Hematopoietic multipotent progenitor cell treated with erythropoietin and hydrocortisone succinate and interleukin-3 and kit ligand, for 17 days (in vitro differentiated cells): Measurements from ENCODE around the gene VAV3.
"Not testable (repeated sequence)": the region's sequence is repeated elsewhere in the genome, so short reads cannot be mapped to it uniquely, and the experiment has no call there.

Experiments used
- DNase-seq: peaks from one replicate; pipeline ENCODE4 v3.0.0-alpha.2; 2015; ENCODE audit warnings: low spot score

Gene VAV3

GRCh38 chr1:107739651-107740050 is 225.3 kb downstream of the VAV3 start:
- no peak for DNase-seq

GRCh38 chr1:107739201-107739600 is 225.8 kb downstream of the VAV3 start:
- no peak for DNase-seq

GRCh38 chr1:107733401-107733800 is 231.6 kb downstream of the VAV3 start:
- not testable (repeated sequence) for DNase-seq

GRCh38 chr1:107727866-107728265 is 237.1 kb downstream of the VAV3 start:
- DNase-seq, result no peak

GRCh38 chr1:107726860-107727259 is 238.1 kb downstream of the VAV3 start:
- DNase-seq, result no peak

- no peak for DNase-seq
These were observed 240.3 kb downstream of the VAV3 start for GRCh38 chr1:107724648-107725047.

- not testable (repeated sequence) for DNase-seq
These were observed 244.8 kb downstream of the VAV3 start for GRCh38 chr1:107720210-107720609.

GRCh38 chr1:107710005-107710404 is 255.0 kb downstream of the VAV3 start:
- no peak for DNase-seq

GRCh38 chr1:107707111-107707510 is 257.9 kb downstream of the VAV3 start:
- no peak for DNase-seq

- no peak for DNase-seq
These were observed 258.8 kb downstream of the VAV3 start for GRCh38 chr1:107706182-107706581.

GRCh38 chr1:107704911-107705310 is 260.1 kb downstream of the VAV3 start:
- DNase-seq, result no peak

- DNase-seq, result no peak
These were observed 261.9 kb downstream of the VAV3 start for GRCh38 chr1:107702946-107703571.

GRCh38 chr1:107700651-107701050 is 264.3 kb downstream of the VAV3 start:
- not testable (repeated sequence) for DNase-seq

- DNase-seq, result no peak
These were observed 266.8 kb downstream of the VAV3 start for GRCh38 chr1:107698161-107698560.

- DNase-seq, result no peak
These were observed 269.6 kb downstream of the VAV3 start for GRCh38 chr1:107695341-107695740.

GRCh38 chr1:107692580-107693345 is 272.2 kb downstream of the VAV3 start:
- no peak for DNase-seq

- DNase-seq, result no peak
These were observed 273.4 kb downstream of the VAV3 start for GRCh38 chr1:107691540-107691939.

GRCh38 chr1:107690491-107690890 is 274.5 kb downstream of the VAV3 start:
- no peak for DNase-seq

- no peak for DNase-seq
These were observed 275.2 kb downstream of the VAV3 start for GRCh38 chr1:107689733-107690132.

GRCh38 chr1:107689159-107689558 is 275.8 kb downstream of the VAV3 start:
- no peak for DNase-seq

GRCh38 chr1:107687849-107688753 is 276.9 kb downstream of the VAV3 start:
- no peak for DNase-seq

- no peak for DNase-seq
These were observed 281.3 kb downstream of the VAV3 start for GRCh38 chr1:107683683-107684082.

- DNase-seq, result no peak
These were observed 281.8 kb downstream of the VAV3 start for GRCh38 chr1:107683191-107683657.
